HG03460 (cell line): ENCODE data around the gene DHRS9.

Source experiments
- ATAC-seq: cut with Tn5 transposase; IDR thresholded peaks from one replicate; pipeline ENCODE4 v1.9.1; 2021; ENCODE audit not compliant: unreplicated experiment

The DHRS9 gene

DNA sequence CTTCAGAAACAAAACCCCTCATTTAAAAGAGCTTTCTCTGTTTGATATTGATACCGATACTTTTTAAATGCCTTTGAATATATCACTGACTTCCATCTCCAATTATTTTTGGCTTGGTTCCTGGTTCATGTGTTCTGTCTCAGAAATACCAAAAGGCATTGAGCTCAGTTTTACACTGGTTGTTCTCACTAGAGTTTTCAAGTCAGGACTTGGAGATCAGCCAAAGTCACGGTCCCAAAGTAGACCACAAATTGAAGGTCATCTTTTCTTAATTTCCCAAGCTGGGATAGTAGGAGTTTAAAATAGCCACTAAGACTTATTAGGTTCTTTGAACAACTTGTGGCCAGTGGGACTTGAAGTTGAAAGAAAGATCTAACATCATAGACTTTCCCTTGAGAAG is 24.2 kb downstream of the DHRS9 start:
- no peak for ATAC-seq

DNA sequence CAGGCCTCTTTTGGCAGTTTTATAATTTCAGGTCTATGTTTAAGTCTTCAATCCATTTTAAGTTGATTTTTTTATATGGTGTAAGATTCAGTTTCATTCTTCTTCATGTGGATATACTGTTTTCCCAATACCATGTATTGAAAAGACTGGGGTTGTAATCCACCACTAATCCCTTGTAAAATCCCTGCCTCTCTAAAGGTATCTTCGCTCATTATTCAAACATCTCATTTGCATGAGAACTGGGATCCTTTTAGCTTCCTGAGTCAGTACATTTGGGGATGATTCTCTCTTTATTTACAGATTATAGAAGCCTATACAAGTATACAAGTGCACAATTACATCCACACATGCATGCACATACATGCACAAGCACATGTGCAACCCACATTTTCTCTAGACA is 25.3 kb downstream of the DHRS9 start:
- no peak for ATAC-seq

GRCh38 chr2:169095621-169096105 is 26.3 kb downstream of the DHRS9 start:
- no peak for ATAC-seq

GRCh38 chr2:169104848-169105247 is 35.5 kb downstream of the DHRS9 start:
- no peak for ATAC-seq

- no peak for ATAC-seq
These were observed 36.1 kb downstream of the DHRS9 start for GRCh38 chr2:169105476-169105875.

DNA sequence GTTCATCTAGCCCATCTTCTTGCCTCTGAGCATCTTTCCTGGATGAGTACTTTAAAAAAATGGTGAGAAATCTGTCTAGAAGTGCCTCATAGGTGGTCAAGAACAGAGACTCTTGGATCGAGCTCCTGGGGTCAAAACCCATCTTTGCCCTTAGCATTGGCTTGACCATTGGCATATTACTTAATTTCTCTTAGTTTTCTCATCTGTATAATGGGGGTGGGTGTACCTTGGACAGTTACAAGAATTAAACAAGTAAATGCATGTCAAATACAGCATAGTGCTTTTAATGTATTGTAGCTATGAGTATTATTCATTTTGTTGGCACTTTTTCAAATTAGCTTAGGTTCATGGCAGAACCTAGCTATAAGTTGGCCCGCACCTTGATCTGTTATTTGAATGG is 36.8 kb downstream of the DHRS9 start:
- no peak for ATAC-seq

- no peak for ATAC-seq
These were observed 37.5 kb downstream of the DHRS9 start for GRCh38 chr2:169106563-169107545.

GRCh38 chr2:169107645-169108044 is 38.3 kb downstream of the DHRS9 start:
- ATAC-seq: peak; percentile 89

- ATAC-seq: no peak
These were observed 38.9 kb downstream of the DHRS9 start for GRCh38 chr2:169108099-169108884.

- ATAC-seq: no peak
These were observed 40.4 kb downstream of the DHRS9 start for GRCh38 chr2:169109502-169110409.

DNA sequence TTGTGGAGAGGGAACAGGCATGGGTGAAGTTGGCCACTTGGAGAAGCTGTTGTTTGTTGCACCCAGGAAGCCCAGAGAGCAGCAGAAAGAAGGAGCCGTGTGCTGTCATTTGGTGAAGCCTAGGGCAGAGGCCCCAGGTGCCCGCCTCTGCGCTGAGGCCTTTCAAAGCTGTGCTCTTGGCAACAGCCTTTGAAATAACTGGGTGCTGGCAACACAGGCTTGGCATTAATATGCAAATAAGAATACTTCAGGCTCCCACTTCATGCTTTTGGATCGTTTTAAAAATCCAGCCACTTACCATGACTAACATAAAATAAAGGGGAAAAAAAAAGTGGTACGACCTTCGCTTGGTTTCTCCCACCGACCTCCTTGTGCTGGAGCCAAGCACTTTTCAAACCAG is 41.1 kb downstream of the DHRS9 start:
- no peak for ATAC-seq

- no peak for ATAC-seq
These were observed 41.6 kb downstream of the DHRS9 start for GRCh38 chr2:169110916-169111315.

- ATAC-seq: no peak
These were observed 43.5 kb downstream of the DHRS9 start for GRCh38 chr2:169112841-169113240.

GRCh38 chr2:169114056-169114455 is 44.7 kb downstream of the DHRS9 start:
- no peak for ATAC-seq

- no peak for ATAC-seq
These were observed 47.0 kb downstream of the DHRS9 start for GRCh38 chr2:169116327-169116726.

GRCh38 chr2:169116993-169117392 is 47.6 kb downstream of the DHRS9 start:
- ATAC-seq: no peak

DNA sequence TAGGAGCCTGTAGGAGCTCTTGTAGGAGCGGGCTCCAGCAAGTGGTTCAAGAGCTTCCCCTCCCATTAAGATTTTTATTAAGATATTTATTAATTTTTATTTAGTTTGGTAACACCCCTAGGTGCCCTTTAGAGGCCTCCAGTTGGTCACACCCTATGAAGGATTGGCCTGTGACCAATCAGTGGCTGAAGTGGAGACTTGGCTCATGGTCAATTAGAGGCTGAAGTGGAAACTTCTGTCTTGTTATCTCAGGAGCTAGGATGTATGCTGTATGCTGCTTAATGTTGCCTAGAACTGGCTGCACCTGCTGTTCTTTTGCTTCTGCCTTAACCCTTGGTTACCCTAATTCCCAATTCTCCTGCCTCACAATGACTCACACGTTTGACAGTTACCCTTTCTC is 48.7 kb downstream of the DHRS9 start:
- no peak for ATAC-seq

GRCh38 chr2:169119123-169119760 is 49.9 kb downstream of the DHRS9 start:
- no peak for ATAC-seq

DNA sequence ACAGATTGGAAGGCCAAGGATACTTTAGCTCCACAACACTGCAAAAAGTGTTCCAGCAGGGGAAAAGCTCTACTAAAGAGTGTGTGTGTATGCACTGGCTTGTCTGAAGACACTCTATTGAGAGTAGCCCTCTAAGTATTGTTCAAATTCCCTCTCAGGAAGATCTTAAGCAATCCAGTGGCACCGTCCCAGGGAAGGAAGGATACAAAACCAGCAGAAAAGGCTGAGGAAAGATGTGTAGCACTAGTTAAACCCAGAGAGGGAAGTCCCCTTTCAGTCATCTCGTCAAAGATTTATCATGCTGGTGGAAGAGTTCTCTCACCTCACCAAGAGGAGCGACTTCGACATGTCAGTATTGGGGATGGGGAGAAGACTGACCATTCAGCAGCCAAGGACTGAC is 50.5 kb downstream of the DHRS9 start:
- no peak for ATAC-seq

DNA sequence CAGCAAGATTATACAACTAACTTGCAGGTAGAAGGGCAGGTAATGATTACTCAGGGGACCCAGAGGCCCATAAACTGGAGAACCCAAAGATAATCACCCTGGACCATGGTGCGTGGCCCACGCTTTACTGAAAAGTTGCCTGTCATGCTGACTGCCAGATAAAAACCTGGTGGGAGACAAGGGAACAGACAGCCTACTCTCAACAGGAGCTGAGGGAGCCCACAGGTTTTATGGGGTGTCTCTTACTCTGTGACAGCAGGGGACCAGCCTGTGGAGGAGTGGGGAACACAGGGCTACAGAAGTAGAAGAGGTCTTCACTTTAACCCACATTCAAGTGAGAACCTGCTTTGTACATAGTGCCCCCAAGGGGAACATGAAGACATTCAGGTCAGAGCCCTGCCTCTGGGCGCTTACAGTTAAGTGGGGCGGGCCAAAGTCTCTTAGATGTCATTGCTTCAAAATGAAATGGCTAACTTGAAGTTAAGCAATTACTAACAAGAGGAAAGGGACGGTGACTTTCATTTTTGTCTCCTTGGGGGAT is 60.4 kb downstream of the DHRS9 start:
- ATAC-seq: no peak
